MCF 10A (cell line): ENCODE measurements around the gene COBL. TPM values are rescaled to one million over a fixed set of nuclear protein-coding genes. Genes with fewer than 3 reads are reported as not detected.

Source experiments
- BruUV-seq: library from RNA; stranded (reverse); fragments of 400-500 nt; replicated peaks from 2 replicates; lab custom pipeline; 2021; lab: Mats Ljungman, UMichigan
- CTCF ChIA-PET: fragments of 300-600 bp; sonication (Branson Sonifier 250); formaldehyde crosslinking; extraction: SDS; loops from one replicate; lab custom pipeline; 2021; ENCODE audit warnings: antibody characterized with exemption, inconsistent platforms; lab: Yijun Ruan, JAX
- POLR2A ChIA-PET: fragments of 300-600, 350-650 bp; sonication (Branson Sonifier 250); formaldehyde crosslinking; extraction: SDS; loops from one replicate; lab custom pipeline; 2020; ENCODE audit warnings: antibody characterized with exemption, inconsistent platforms; lab: Yijun Ruan, JAX
- DNase-seq: peaks from one replicate; pipeline ENCODE4 v3.0.0-alpha.2; 2018; ENCODE audit not compliant: unreplicated experiment
- H3K27ac Mint-ChIP-seq: one replicate; pipeline ENCODE4 v1.8.0; 2022; ENCODE audit warnings: mild to moderate bottlenecking, low read depth, mixed read lengths; ENCODE audit not compliant: unreplicated experiment
- H3K27me3 Mint-ChIP-seq: one replicate; pipeline ENCODE4 v1.8.0; 2022; ENCODE audit warnings: mixed read lengths; ENCODE audit not compliant: insufficient read depth, unreplicated experiment
- H3K36me3 Mint-ChIP-seq: one replicate; pipeline ENCODE4 v1.8.0; 2022; ENCODE audit warnings: mild to moderate bottlenecking, moderate library complexity, mixed read lengths; ENCODE audit not compliant: insufficient read depth, unreplicated experiment
- H3K4me1 Mint-ChIP-seq: one replicate; pipeline ENCODE4 v1.8.0; 2022; ENCODE audit warnings: mixed read lengths; ENCODE audit not compliant: insufficient read depth, unreplicated experiment
- H3K4me3 Mint-ChIP-seq: one replicate; pipeline ENCODE4 v1.8.0; 2022; ENCODE audit warnings: mild to moderate bottlenecking, moderate library complexity, mixed read lengths; ENCODE audit not compliant: unreplicated experiment
- H3K9me3 Mint-ChIP-seq: one replicate; pipeline ENCODE4 v1.8.0; 2022; ENCODE audit warnings: mixed read lengths; ENCODE audit not compliant: unreplicated experiment
- CTCF ChIP-seq: fragments of 200-600 bp; IDR thresholded peaks from one replicate; pipeline ENCODE4 v1.8.0; 2022; ENCODE audit warnings: antibody characterized with exemption, mild to moderate bottlenecking; ENCODE audit not compliant: unreplicated experiment
- intact Hi-C: fragments of 100-400 bp; cut with micrococcal nuclease; formaldehyde crosslinking; loops from 2 replicates; pipeline ENCODE4 v1.14.1; 2022
- total RNA-seq: library from RNA; stranded (reverse); gene quantifications from 2 replicates; pipeline ENCODE4 v1.2.3, GENCODE V29; 2022

COBL gene
- total RNA-seq, 1 experiment from 2014 or later = 12.3 TPM

GRCh38 chr7:51269911-51270310, 46.7 kb downstream of the COBL start:
- no peaks in the 10 kb centered on the region for H3K9me3 Mint-ChIP-seq

GRCh38 chr7:51269321-51269720, 47.3 kb downstream of the COBL start:
- no peaks in the 10 kb centered on the region for H3K36me3 Mint-ChIP-seq
- no TSS peak for BruUV-seq
- POLR2A ChIA-PET = no interaction called here
- intact Hi-C loops = no loop called here
- no peaks in the 10 kb centered on the region for H3K27me3 Mint-ChIP-seq
- CTCF ChIA-PET = interaction anchor here (0.5 kb wide), 1 partner anchor 10 kb away, joined by 3 read pairs; no protein-coding TSS in a partner anchor
- TF ChIP-seq CTCF = no peak
- H3K9me3 Mint-ChIP-seq = no peaks in the 10 kb centered on the region
- H3K27ac Mint-ChIP-seq = no peak overlapping the region
- H3K4me3 Mint-ChIP-seq = no peak overlapping the region
- DNase-seq = no peak
- H3K4me1 Mint-ChIP-seq = no peaks in the 10 kb centered on the region

More at GRCh38 chr7:51269911-51270310, 46.7 kb downstream of the COBL start:
- Mint-ChIP-seq H3K27ac (no peak overlapping the region), H3K4me1 (no peaks in the 10 kb centered on the region), H3K27me3 (no peaks in the 10 kb centered on the region), H3K4me3 (no peak overlapping the region), H3K36me3 (no peaks in the 10 kb centered on the region)
- ChIA-PET POLR2A (no interaction called here), CTCF (no interaction called here)
- BruUV-seq = no TSS peak
- intact Hi-C loops = no loop called here
- DNase-seq = no peak
- TF ChIP-seq CTCF = no peak

- intact Hi-C loops = no loop called here
- no peaks in the 10 kb centered on the region for H3K4me1 Mint-ChIP-seq
- DNase-seq = no peak
- no TSS peak for BruUV-seq
- ChIA-PET CTCF (interaction anchor here (0.5 kb wide), 1 partner anchor 10 kb away, joined by 3 read pairs; no protein-coding TSS in a partner anchor), POLR2A (no interaction called here)
- no peaks in the 10 kb centered on the region for H3K9me3 Mint-ChIP-seq
- no peaks in the 10 kb centered on the region for H3K36me3 Mint-ChIP-seq
- no peaks in the 10 kb centered on the region for H3K27me3 Mint-ChIP-seq
- H3K4me3 Mint-ChIP-seq = no peak overlapping the region
- H3K27ac Mint-ChIP-seq = no peak overlapping the region
- TF ChIP-seq CTCF = no peak
Measured at GRCh38 chr7:51268859-51269258, 47.8 kb downstream of the COBL start.

- BruUV-seq = no TSS peak
Measured at GRCh38 chr7:51267169-51267568, 49.4 kb downstream of the COBL start.

More at GRCh38 chr7:51267169-51267568, 49.4 kb downstream of the COBL start:
- intact Hi-C loops = no loop called here
- no peaks in the 10 kb centered on the region for H3K9me3 Mint-ChIP-seq
- H3K27ac Mint-ChIP-seq = no peak overlapping the region
- ChIA-PET CTCF (no interaction called here), POLR2A (no interaction called here)
- no peak for DNase-seq
- H3K4me3 Mint-ChIP-seq = no peak overlapping the region
- H3K4me1 Mint-ChIP-seq = no peaks in the 10 kb centered on the region
- H3K27me3 Mint-ChIP-seq = no peaks in the 10 kb centered on the region
- TF ChIP-seq CTCF = no peak
- H3K36me3 Mint-ChIP-seq = no peaks in the 10 kb centered on the region
